Measurements from ENCODE around the gene GPI. TPM values are rescaled to one million over a fixed set of nuclear protein-coding genes. Genes with fewer than 3 reads are reported as not detected.
A peak's percentile ranks its signal among the peaks of the same experiment; 100 is the strongest.

The GPI gene
- total RNA-seq, 1 donor from 2014 or later: 598 TPM

DNA sequence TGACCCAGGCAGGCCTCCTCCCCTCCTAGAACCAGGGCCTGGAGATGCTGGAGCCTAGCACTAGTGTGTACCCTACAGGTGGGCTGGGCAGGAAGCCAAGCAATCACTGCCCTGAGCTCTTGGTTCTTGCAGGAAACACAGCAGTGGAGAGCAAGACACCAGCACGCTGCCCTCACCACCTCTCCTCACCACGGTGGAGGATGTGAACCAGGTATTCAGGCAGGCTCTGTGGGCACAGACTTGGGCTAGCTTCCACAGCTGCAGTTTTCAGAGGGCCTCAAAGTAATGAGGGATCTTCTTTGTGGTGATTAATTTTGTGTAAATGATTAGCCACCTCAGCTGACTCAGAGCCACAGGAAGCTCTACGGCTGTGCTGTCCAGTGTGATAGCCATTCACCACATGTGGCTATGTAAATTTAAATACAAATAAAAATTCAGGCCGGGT lies 13.6 kb upstream of the GPI start:
- peak overlapping the region; percentile 61 for H3K4me3 Mint-ChIP-seq
- H3K4me1 Mint-ChIP-seq: peaks cover 20% of the 10 kb centered on the region
- intact Hi-C loops (cut with micrococcal nuclease): loop anchor here (5.0 kb wide), 1 partner anchor 124 kb away; no protein-coding TSS in a partner anchor
- peaks cover 13% of the 10 kb centered on the region for H3K36me3 Mint-ChIP-seq (ENCODE audit: low read depth)
- peak overlapping the region; percentile 87 for H3K27ac Mint-ChIP-seq
- no peaks in the 10 kb centered on the region for H3K9me3 Mint-ChIP-seq
- H3K27me3 Mint-ChIP-seq: no peaks in the 10 kb centered on the region
- DNase-seq: peak; percentile 75

DNA sequence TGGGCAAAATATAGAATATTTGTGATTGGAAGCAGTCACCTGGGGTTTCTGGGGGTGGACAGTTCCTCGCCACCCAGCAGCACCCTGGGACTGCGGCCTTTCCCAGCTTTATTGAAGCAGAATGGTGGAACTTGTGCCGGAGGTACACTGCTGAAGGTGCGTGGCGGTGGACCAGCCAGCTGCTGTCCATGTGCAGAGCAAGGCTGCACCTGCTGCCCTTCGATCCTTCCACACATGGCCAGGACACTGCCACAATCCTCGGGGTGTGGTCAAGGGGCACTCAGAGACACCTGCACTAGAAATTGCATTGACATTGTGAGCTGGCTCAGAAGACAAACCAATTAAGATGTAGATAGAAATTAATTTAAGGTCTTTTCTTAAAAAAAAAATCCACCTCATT lies 11.4 kb upstream of the GPI start:
- no peaks in the 10 kb centered on the region for H3K27me3 Mint-ChIP-seq
- H3K4me1 Mint-ChIP-seq: peaks cover 31% of the 10 kb centered on the region
- no peak overlapping the region for H3K27ac Mint-ChIP-seq
- H3K36me3 Mint-ChIP-seq (ENCODE audit: low read depth): peaks cover 11% of the 10 kb centered on the region
- H3K9me3 Mint-ChIP-seq: no peaks in the 10 kb centered on the region
- no peak overlapping the region for H3K4me3 Mint-ChIP-seq
- intact Hi-C loops (cut with micrococcal nuclease): loop anchor here (5.0 kb wide), 1 partner anchor 126 kb away; no protein-coding TSS in a partner anchor
- no peak for DNase-seq

DNA sequence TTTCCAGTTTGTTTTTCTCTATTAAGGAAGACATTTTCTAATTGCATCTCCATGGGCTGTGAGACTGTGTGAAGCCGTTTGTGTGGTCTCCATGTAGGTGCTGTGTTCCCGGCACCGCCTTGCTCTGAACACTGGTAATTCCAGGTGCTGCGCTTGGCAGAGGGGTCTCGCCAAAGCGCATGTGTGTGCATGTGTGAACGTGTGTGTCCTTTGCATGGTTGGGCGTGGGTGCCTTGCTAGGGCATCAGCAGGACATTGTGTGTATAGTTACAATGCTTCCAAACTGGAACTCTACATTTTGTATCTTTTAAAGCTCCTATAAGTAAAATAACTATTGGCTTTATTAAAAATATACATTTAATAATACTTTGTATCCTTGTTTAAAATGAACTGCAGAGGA lies 9.8 kb upstream of the GPI start:
- no peaks in the 10 kb centered on the region for H3K9me3 Mint-ChIP-seq
- no peaks in the 10 kb centered on the region for H3K27me3 Mint-ChIP-seq
- H3K4me1 Mint-ChIP-seq: peaks cover 34% of the 10 kb centered on the region
- H3K4me3 Mint-ChIP-seq: no peak overlapping the region
- intact Hi-C loops (cut with micrococcal nuclease): no loop called here
- peaks cover 11% of the 10 kb centered on the region for H3K36me3 Mint-ChIP-seq (ENCODE audit: low read depth)
- DNase-seq: no peak
- H3K27ac Mint-ChIP-seq: no peak overlapping the region

DNA sequence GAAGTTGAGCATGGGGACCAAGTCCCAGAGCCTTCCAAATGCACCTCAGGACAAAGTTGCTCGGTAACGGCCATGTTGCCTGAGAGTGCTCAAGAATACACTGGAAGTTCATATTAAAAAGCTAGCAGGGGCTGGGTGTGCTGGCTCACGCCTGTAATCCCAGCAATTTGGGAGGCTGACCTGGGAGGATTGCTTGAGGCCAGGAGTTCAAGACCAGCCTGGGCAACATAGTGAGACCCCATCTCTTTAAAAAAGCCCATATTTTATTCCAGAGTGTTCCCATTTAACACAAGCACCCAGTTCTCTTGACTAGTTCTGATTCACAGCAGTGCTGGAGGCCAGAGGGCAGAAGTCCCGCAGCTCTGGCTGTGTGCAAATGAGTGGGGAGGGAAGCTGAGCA lies 8.1 kb upstream of the GPI start:
- no peaks in the 10 kb centered on the region for H3K9me3 Mint-ChIP-seq
- H3K27ac Mint-ChIP-seq: no peak overlapping the region
- H3K4me1 Mint-ChIP-seq: peaks cover 29% of the 10 kb centered on the region
- intact Hi-C loops (cut with micrococcal nuclease): no loop called here
- H3K4me3 Mint-ChIP-seq: no peak overlapping the region
- no peaks in the 10 kb centered on the region for H3K27me3 Mint-ChIP-seq
- no peak for DNase-seq
- peaks cover 11% of the 10 kb centered on the region for H3K36me3 Mint-ChIP-seq (ENCODE audit: low read depth)

DNA sequence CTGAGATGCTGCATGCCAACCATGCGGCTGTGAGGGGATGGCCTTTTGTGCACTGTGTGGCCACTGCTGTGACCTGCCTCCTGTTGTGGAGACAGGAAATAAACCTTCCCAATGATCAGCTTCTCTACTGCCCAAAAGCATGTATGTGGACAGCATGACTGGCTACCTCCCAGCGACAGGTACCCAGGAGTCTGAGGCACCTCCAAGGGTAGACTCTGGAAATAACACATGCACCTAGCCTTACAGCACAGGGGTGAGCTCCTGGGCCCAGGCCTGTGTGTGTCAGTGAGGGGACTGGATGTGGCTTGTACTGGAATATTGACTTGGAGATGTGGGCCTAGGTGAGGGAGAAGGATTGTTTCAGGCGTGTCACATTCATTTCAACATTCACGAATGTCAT lies 7.6 kb upstream of the GPI start:
- Mint-ChIP-seq H3K4me1 (peaks cover 33% of the 10 kb centered on the region), H3K27me3 (no peaks in the 10 kb centered on the region), H3K9me3 (no peaks in the 10 kb centered on the region), H3K27ac (peak overlapping the region; percentile 82), H3K36me3 (ENCODE audit: low read depth) (peaks cover 11% of the 10 kb centered on the region), H3K4me3 (peak overlapping the region; percentile 58)
- no peak for DNase-seq
- intact Hi-C loops (cut with micrococcal nuclease): no loop called here

DNA sequence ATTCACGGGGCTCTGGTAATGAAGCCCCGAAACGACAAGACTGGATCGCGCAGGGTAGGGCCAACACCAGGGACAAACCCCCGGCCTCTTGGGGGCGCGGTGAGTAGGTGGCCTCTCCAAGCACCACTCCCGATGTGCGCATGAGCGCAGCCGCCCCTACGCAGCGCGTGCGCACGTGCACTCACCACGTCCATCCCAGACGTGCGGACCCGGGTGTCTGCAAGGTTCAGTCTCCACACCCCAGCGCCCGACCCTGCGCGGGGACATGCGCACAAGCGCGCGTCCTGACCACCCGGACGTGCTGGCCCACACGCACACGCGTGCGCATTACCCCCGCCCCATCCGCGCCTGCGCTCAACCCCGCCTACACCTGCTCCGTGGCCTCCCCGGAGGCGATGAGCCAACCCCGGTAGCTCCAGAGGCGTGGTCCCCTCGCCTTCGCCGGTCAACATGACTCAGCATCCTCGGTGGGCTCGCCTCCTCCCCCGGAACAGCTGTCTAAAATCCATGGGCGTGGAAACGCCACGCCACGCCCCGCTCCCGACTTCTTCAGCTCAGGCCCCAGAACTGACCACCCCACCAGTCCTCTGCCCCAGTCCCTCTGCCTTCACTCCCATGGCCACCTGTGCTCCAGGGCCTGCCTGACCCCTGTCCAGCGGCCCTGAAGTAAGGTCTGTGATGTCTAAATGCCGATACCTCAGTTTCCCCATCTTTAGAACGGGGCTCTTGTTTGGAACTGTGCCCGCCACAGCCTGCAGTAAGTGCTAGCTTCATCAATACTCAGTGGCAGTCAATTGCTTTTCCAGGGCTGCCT lies 5.6 kb upstream of the GPI start:
- Mint-ChIP-seq H3K4me1 (peaks cover 44% of the 10 kb centered on the region), H3K27ac (peak overlapping the region; percentile 90), H3K4me3 (peak overlapping the region; percentile 83), H3K36me3 (ENCODE audit: low read depth) (peaks cover 9% of the 10 kb centered on the region), H3K27me3 (no peaks in the 10 kb centered on the region), H3K9me3 (no peaks in the 10 kb centered on the region)
- peak; percentile 99 for DNase-seq
- intact Hi-C loops (cut with micrococcal nuclease): loop anchor here (1.0 kb wide), 2 partner anchors 9 to 186 kb away; no protein-coding TSS in a partner anchor

DNA sequence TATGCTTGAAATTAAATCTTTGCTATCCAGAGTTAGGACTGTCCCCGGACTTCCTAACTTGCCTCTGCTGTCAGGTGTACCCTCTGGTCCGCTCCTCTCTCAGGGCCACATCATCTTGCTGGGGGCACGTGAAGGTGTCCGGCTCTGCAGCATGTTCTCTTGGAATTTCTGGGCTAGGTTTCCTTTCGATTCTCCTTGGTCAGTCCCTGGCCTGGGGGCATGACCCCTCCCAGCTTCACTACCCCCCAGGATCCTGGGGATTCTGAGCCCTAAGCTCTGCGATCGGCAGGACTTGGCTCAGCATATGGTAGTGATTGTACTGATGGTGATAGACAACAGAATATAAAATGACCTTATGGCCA lies 5.1 kb upstream of the GPI start:
- DNase-seq: no peak
- intact Hi-C loops (cut with micrococcal nuclease): loop anchor here (1.0 kb wide), 2 partner anchors 10 to 187 kb away; no protein-coding TSS in a partner anchor
- H3K4me3 Mint-ChIP-seq: peak overlapping the region; percentile 83
- H3K27me3 Mint-ChIP-seq: no peaks in the 10 kb centered on the region
- H3K36me3 Mint-ChIP-seq (ENCODE audit: low read depth): peaks cover 6% of the 10 kb centered on the region
- H3K27ac Mint-ChIP-seq: peak overlapping the region; percentile 90
- H3K4me1 Mint-ChIP-seq: peaks cover 47% of the 10 kb centered on the region
- H3K9me3 Mint-ChIP-seq: no peaks in the 10 kb centered on the region

DNA sequence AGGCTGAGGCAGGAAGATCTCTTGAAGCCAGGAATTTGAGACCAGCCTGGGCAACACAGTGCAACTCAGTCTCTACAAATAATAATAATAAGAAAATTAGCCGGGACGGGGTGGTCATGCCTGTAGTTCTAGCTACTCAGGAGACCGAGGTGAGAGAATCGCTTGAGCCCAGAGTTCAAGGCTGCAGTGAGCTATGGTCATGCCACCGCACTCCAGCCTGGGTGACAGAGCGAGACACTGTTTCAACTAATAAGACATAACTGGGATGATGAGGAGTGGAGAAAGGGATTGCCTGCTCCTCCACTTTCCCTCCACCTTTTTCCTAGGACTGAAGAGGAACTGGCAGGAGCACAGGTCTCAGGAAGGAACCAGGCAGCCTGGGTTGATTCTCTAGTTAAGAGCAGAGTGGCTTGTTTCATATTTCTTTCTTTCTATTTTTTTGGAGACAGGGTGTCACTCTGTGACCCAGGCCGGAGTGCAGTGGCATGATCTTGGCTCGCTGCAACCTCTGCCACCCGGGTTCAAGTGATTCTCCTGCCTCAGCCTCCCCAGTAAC lies 4.6 kb upstream of the GPI start:
- no peak for DNase-seq
- Mint-ChIP-seq H3K27me3 (no peaks in the 10 kb centered on the region), H3K4me1 (peaks cover 47% of the 10 kb centered on the region), H3K27ac (peak overlapping the region; percentile 90), H3K9me3 (no peaks in the 10 kb centered on the region), H3K36me3 (ENCODE audit: low read depth) (peaks cover 3% of the 10 kb centered on the region), H3K4me3 (peak overlapping the region; percentile 83)
- intact Hi-C loops (cut with micrococcal nuclease): no loop called here

DNA sequence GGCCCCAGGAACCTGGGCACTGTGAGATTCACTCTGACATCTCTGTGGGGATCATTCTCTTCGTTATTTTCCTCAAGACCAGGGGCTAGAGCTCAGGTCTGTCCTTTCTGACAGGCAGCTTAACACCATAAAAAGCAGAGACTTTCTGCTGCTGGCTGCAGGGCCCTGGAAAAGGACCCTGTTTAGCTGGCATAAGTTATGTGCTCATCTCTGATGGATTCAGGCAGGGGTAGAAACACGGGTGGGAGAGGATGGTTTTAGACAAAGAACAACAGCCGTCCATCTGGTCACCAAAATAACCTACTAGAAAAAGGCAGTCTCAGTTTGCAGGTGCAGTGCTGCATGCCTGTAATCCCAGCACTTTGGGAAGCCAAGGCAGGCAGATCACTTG lies 2.3 kb upstream of the GPI start:
- H3K4me3 Mint-ChIP-seq: peak overlapping the region; percentile 56

DNA sequence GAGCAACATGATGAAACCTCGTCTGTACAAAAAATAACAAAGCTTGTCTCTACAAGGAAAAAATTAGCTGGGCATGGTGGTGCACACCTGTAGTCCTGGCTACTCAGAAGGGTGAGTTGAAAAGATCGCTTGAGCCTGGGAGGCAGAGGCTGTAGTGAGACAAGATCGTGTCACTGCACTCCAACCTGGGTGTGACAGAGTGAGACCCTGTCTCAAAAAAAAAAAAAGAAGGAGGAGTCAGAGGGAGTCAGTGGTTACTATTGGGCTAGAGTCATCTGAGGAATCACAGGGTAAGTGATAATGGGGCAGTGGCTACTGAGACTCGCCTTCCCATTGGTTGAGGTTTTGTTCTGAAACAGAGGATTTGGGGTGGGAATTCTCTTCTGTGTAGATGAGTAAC lies 1.9 kb upstream of the GPI start:
- Mint-ChIP-seq H3K4me1 (peaks cover 62% of the 10 kb centered on the region), H3K27ac (peak overlapping the region; percentile 25), H3K9me3 (no peaks in the 10 kb centered on the region), H3K27me3 (no peaks in the 10 kb centered on the region), H3K4me3 (peak overlapping the region; percentile 56), H3K36me3 (ENCODE audit: low read depth) (peaks cover 29% of the 10 kb centered on the region)
- DNase-seq: no peak
- intact Hi-C loops (cut with micrococcal nuclease): no loop called here

More for the DNA sequence above, 2.3 kb upstream of the GPI start:
- Mint-ChIP-seq H3K36me3 (ENCODE audit: low read depth) (peaks cover 25% of the 10 kb centered on the region), H3K27ac (peak overlapping the region; percentile 25), H3K27me3 (no peaks in the 10 kb centered on the region), H3K9me3 (no peaks in the 10 kb centered on the region), H3K4me1 (peaks cover 62% of the 10 kb centered on the region)
- intact Hi-C loops (cut with micrococcal nuclease): no loop called here
- no peak for DNase-seq

DNA sequence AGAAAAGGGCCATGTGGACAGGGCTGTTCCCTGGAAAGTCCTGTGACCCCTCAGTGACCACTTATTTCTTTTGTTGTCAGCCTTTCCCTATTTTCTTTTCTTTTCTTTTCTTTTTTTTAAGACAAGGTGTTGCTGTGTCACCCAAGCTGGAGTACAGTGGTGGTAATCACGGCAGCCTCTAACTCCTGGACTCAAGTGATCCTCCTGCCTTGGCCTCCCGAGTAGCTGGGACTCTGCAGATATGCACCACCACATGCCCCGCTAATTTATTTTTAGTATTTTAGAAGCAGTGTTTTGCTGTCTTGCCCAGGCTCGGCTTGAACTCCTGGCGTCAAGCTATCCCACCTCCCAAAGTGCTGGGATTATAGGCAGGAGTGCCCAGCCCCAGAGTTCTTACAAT lies 1.1 kb upstream of the GPI start:
- Mint-ChIP-seq H3K36me3 (ENCODE audit: low read depth) (peaks cover 37% of the 10 kb centered on the region), H3K27me3 (no peaks in the 10 kb centered on the region), H3K4me1 (peaks cover 60% of the 10 kb centered on the region), H3K9me3 (no peaks in the 10 kb centered on the region), H3K27ac (no peak overlapping the region), H3K4me3 (peak overlapping the region; percentile 100)
- intact Hi-C loops (cut with micrococcal nuclease): loop anchor here (2.0 kb wide), 1 partner anchor 65 kb away; the partner anchor contains the start of gene UBA2
- no peak for DNase-seq

DNA sequence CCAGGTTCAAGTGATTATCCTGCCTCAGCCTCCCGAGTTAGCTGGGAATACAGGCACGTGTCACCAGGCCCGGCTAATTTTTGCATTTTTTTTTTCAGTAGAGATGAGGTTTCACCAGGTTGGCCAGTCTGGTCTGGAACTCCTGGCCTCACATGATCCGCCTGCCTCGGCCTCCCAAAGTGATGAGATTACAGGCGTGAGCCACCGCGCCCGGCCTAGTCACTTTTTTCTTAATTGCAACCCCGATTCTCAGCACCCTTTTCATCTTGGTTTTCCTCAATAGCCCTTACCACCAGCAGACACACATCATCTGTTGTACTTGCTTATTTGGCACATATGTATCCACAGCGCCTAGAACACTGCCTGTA lies 550 bp upstream of the GPI start:
- Mint-ChIP-seq H3K36me3 (ENCODE audit: low read depth) (peaks cover 38% of the 10 kb centered on the region), H3K27me3 (no peaks in the 10 kb centered on the region), H3K27ac (peak overlapping the region; percentile 61), H3K4me1 (peaks cover 59% of the 10 kb centered on the region), H3K4me3 (peak overlapping the region; percentile 100), H3K9me3 (no peaks in the 10 kb centered on the region)
- no peak for DNase-seq
- intact Hi-C loops (cut with micrococcal nuclease): loop anchor here (2.0 kb wide), 1 partner anchor 64 kb away; the partner anchor contains the start of gene UBA2

DNA sequence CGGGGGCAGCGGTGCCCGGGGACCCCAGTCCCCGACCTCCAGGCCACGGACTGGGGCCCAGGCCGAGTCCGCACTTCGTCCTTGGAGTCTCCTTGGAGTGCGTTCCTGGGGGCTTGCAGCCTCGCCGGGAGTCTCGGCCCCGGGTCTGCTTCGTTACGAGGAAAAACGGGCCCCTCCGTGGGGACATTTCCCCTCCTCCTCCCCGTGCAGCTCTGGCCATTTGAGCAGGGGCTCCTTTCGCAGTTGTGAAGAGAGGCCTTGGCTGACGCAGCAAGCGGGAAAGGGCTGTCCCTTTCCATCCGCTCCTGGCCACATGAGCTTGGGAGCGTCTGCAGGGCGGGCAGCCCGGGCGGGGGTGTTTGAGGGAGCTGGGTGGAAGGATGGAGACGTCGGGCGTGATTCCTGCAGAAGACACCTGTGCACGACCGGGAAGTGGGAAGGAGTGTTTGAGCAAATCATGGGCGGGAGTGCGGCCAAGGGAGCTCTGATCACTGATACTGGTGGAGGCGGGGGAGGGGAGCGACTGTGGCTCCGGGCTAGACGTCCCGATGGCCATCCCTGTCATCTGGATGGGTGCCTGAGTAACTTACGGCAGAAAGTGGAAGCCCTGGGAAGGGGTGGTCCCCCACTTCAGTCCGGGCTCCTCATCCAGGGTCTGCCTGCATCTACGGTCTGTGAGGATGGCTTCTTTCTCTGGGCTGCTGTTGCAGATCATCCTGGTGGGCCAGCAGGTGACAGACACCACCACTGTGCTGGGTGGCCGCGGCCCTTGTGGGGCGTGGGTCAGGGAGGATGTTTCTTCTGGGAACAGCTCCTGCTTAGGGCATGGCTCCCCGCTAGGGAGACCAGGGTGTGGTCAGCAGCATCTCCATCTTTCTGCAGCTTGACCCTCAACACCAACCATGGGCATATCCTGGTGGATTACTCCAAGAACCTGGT lies 736 bp downstream of the GPI start:
- no peaks in the 10 kb centered on the region for H3K27me3 Mint-ChIP-seq
- H3K4me1 Mint-ChIP-seq: peaks cover 58% of the 10 kb centered on the region
- peaks cover 51% of the 10 kb centered on the region for H3K36me3 Mint-ChIP-seq (ENCODE audit: low read depth)
- no peaks in the 10 kb centered on the region for H3K9me3 Mint-ChIP-seq
- peak overlapping the region; percentile 96 for H3K27ac Mint-ChIP-seq
- H3K4me3 Mint-ChIP-seq: peak overlapping the region; percentile 100
- peak; percentile 72 for DNase-seq
- intact Hi-C loops (cut with micrococcal nuclease): loop anchor here (2.0 kb wide), 1 partner anchor 63 kb away; the partner anchor contains the start of gene UBA2

Measured in activated CD4-positive, alpha-beta T cell treated with anti-CD3 and anti-CD28 coated beads, Interleukin-2, amount 10 ng/mL, durations not matched to agents 24 days and 14 days (primary cell).